ENCODE results near the gene LLGL2.

GRCh38 chr17:75616521-75617122 lies 91.1 kb downstream of the LLGL2 start:
- no peak for TF ChIP-seq CTCF (IDR thresholded peaks at IDR 0.05)
- TF ChIP-seq POLR2A (IDR thresholded peaks at IDR 0.05), result no peak

Measured in thyroid gland (tissue), 4 donors.